Measurements from ENCODE around the gene LDLRAD3.

The LDLRAD3 gene

GRCh38 chr11:36165621-36166397 lies 221.9 kb downstream of the LDLRAD3 start:
- no peaks in the 10 kb centered on the region for H3K9me3 ChIP-seq (ENCODE audit: control extremely low read depth in 1 of 5, control insufficient read depth in 4 of 5, insufficient read depth in 2 of 5, low read depth in 1 of 5, low read length in 4 of 5)
- CTCF ChIA-PET, result interaction anchor here (1.2 kb wide), 1 partner anchor 10 kb away, joined by 4 read pairs; no protein-coding TSS in a partner anchor

GRCh38 chr11:36167073-36167472 lies 223.2 kb downstream of the LDLRAD3 start:
- H3K4me1 ChIP-seq (ENCODE audit: control extremely low read depth in 1 of 4, control insufficient read depth in 4 of 4, insufficient read depth in 4 of 4, low read length in 3 of 4), result no peaks in the 10 kb centered on the region
- ChIA-PET CTCF (interaction anchor here (1.2 kb wide), 1 partner anchor 12 kb away, joined by 4 read pairs; no protein-coding TSS in a partner anchor), POLR2A (no interaction called here)
- peaks cover 0 to 7% (median 0%) of the 10 kb centered on the region in 5 experiments for H3K9me3 ChIP-seq (ENCODE audit: control extremely low read depth in 1 of 5, control insufficient read depth in 4 of 5, insufficient read depth in 2 of 5, low read depth in 1 of 5, low read length in 4 of 5)
- no peak for DNase-seq
- no peak overlapping the region for H3K27ac ChIP-seq (ENCODE audit: insufficient read depth in 1 of 2, low read depth in 1 of 2, low read length in 2 of 2, poor library complexity in 1 of 2, severe bottlenecking in 2 of 2)
- 98% methylated on average over 4 of the region's 4 CpGs for WGBS (ENCODE audit: insufficient coverage)
- H3K36me3 ChIP-seq (ENCODE audit: control insufficient read depth in 4 of 4, insufficient read depth in 4 of 4, low read length in 3 of 4), result no peaks in the 10 kb centered on the region
- no peak overlapping the region for H3K4me3 ChIP-seq (ENCODE audit: control insufficient read depth in 1 of 7, extremely low read depth in 1 of 7, insufficient read depth in 4 of 7, low read depth in 2 of 7, low read length in 6 of 7)
- peaks cover 0 to 24% (median 0%) of the 10 kb centered on the region in 5 experiments for H3K27me3 ChIP-seq (replicated peaks in 2 of 5; ENCODE audit: control insufficient read depth in 4 of 5, insufficient read depth in 5 of 5, low read length in 4 of 5)

More at GRCh38 chr11:36165621-36166397, 221.9 kb downstream of the LDLRAD3 start:
- WGBS (ENCODE audit: insufficient coverage), result 90% methylated on average over 1 of the region's 3 CpGs
- Histone ChIP-seq H3K4me1 (ENCODE audit: control extremely low read depth in 1 of 4, control insufficient read depth in 4 of 4, insufficient read depth in 4 of 4, low read length in 3 of 4) (no peaks in the 10 kb centered on the region), H3K36me3 (ENCODE audit: control insufficient read depth in 4 of 4, insufficient read depth in 4 of 4, low read length in 3 of 4) (no peaks in the 10 kb centered on the region), H3K4me3 (ENCODE audit: control insufficient read depth in 1 of 7, extremely low read depth in 1 of 7, insufficient read depth in 4 of 7, low read depth in 2 of 7, low read length in 6 of 7) (no peak overlapping the region), H3K27ac (ENCODE audit: insufficient read depth in 1 of 2, low read depth in 1 of 2, low read length in 2 of 2, poor library complexity in 1 of 2, severe bottlenecking in 2 of 2) (no peak overlapping the region), H3K27me3 (replicated peaks in 2 of 5; ENCODE audit: control insufficient read depth in 4 of 5, insufficient read depth in 5 of 5, low read length in 4 of 5) (peaks cover 0 to 24% (median 3%) of the 10 kb centered on the region in 5 experiments)
- no peak for DNase-seq
- POLR2A ChIA-PET, result no interaction called here

- WGBS (ENCODE audit: insufficient coverage), result 97% methylated on average over 5 of the region's 6 CpGs
- H3K9me3 ChIP-seq (ENCODE audit: control extremely low read depth in 1 of 5, control insufficient read depth in 4 of 5, insufficient read depth in 2 of 5, low read depth in 1 of 5, low read length in 4 of 5), result peaks cover 0 to 9% (median 0%) of the 10 kb centered on the region in 5 experiments
- ChIA-PET POLR2A (no interaction called here), CTCF (interaction anchor here (0.9 to 1.6 kb wide), 2 partner anchors 9 to 10 kb away, joined by 3 to 4 read pairs; no protein-coding TSS in a partner anchor)
- no peak overlapping the region for H3K27ac ChIP-seq (ENCODE audit: insufficient read depth in 1 of 2, low read depth in 1 of 2, low read length in 2 of 2, poor library complexity in 1 of 2, severe bottlenecking in 2 of 2)
- H3K27me3 ChIP-seq (replicated peaks in 2 of 5; ENCODE audit: control insufficient read depth in 4 of 5, insufficient read depth in 5 of 5, low read length in 4 of 5), result peaks cover 0 to 18% (median 0%) of the 10 kb centered on the region in 5 experiments
- H3K4me3 ChIP-seq (ENCODE audit: control insufficient read depth in 1 of 7, extremely low read depth in 1 of 7, insufficient read depth in 4 of 7, low read depth in 2 of 7, low read length in 6 of 7), result no peak overlapping the region
- H3K36me3 ChIP-seq (ENCODE audit: control insufficient read depth in 4 of 4, insufficient read depth in 4 of 4, low read length in 3 of 4), result no peaks in the 10 kb centered on the region
- no peak for DNase-seq
- H3K4me1 ChIP-seq (ENCODE audit: control extremely low read depth in 1 of 4, control insufficient read depth in 4 of 4, insufficient read depth in 4 of 4, low read length in 3 of 4), result no peaks in the 10 kb centered on the region
Measured at GRCh38 chr11:36167729-36168128, 223.9 kb downstream of the LDLRAD3 start.

- Histone ChIP-seq H3K27ac (ENCODE audit: insufficient read depth in 1 of 2, low read depth in 1 of 2, low read length in 2 of 2, poor library complexity in 1 of 2, severe bottlenecking in 2 of 2) (no peak overlapping the region), H3K36me3 (ENCODE audit: control insufficient read depth in 4 of 4, insufficient read depth in 4 of 4, low read length in 3 of 4) (no peaks in the 10 kb centered on the region), H3K4me1 (ENCODE audit: control extremely low read depth in 1 of 4, control insufficient read depth in 4 of 4, insufficient read depth in 4 of 4, low read length in 3 of 4) (peaks cover 4 to 19% (median 16%) of the 10 kb centered on the region in 4 experiments), H3K27me3 (replicated peaks in 2 of 5; ENCODE audit: control insufficient read depth in 4 of 5, insufficient read depth in 5 of 5, low read length in 4 of 5) (peaks cover 0 to 56% (median 15%) of the 10 kb centered on the region in 5 experiments), H3K9me3 (ENCODE audit: control extremely low read depth in 1 of 5, control insufficient read depth in 4 of 5, insufficient read depth in 2 of 5, low read depth in 1 of 5, low read length in 4 of 5) (peaks cover 0 to 8% (median 0%) of the 10 kb centered on the region in 5 experiments), H3K4me3 (ENCODE audit: control insufficient read depth in 1 of 7, extremely low read depth in 1 of 7, insufficient read depth in 4 of 7, low read depth in 2 of 7, low read length in 6 of 7) (no peak overlapping the region)
- DNase-seq, result peak; percentile 40 to 84 (median 81)
- CTCF ChIA-PET, result interaction anchor here (0.6 to 1.8 kb wide), 6 partner anchors 9 to 240 kb away, joined by 3 to 4 read pairs (median 3); no protein-coding TSS in a partner anchor
- POLR2A ChIA-PET, result no interaction called here
- WGBS (ENCODE audit: insufficient coverage), result 0% methylated on average over 2 of the region's 2 CpGs
Measured at GRCh38 chr11:36177836-36178235, 234.0 kb downstream of the LDLRAD3 start.

GRCh38 chr11:36186340-36187175 lies 242.7 kb downstream of the LDLRAD3 start:
- H3K4me3 ChIP-seq (ENCODE audit: control insufficient read depth in 1 of 7, extremely low read depth in 1 of 7, insufficient read depth in 4 of 7, low read depth in 2 of 7, low read length in 6 of 7), result no peak overlapping the region
- no peaks in the 10 kb centered on the region for H3K36me3 ChIP-seq (ENCODE audit: control insufficient read depth in 4 of 4, insufficient read depth in 4 of 4, low read length in 3 of 4)
- CTCF ChIA-PET, result interaction anchor here (1.7 to 1.9 kb wide), 2 partner anchors 9 to 35 kb away, joined by 3 to 5 read pairs; no protein-coding TSS in a partner anchor

GRCh38 chr11:36187622-36188021 lies 243.8 kb downstream of the LDLRAD3 start:
- peaks cover 0 to 28% (median 9%) of the 10 kb centered on the region in 5 experiments for H3K27me3 ChIP-seq (replicated peaks in 2 of 5; ENCODE audit: control insufficient read depth in 4 of 5, insufficient read depth in 5 of 5, low read length in 4 of 5)
- no peaks in the 10 kb centered on the region for H3K4me1 ChIP-seq (ENCODE audit: control extremely low read depth in 1 of 4, control insufficient read depth in 4 of 4, insufficient read depth in 4 of 4, low read length in 3 of 4)
- no peak overlapping the region for H3K4me3 ChIP-seq (ENCODE audit: control insufficient read depth in 1 of 7, extremely low read depth in 1 of 7, insufficient read depth in 4 of 7, low read depth in 2 of 7, low read length in 6 of 7)
- no peak for DNase-seq
- no peaks in the 10 kb centered on the region for H3K36me3 ChIP-seq (ENCODE audit: control insufficient read depth in 4 of 4, insufficient read depth in 4 of 4, low read length in 3 of 4)
- POLR2A ChIA-PET, result no interaction called here
- WGBS (ENCODE audit: insufficient coverage), result 100% methylated on average over 2 of the region's 3 CpGs
- H3K9me3 ChIP-seq (ENCODE audit: control extremely low read depth in 1 of 5, control insufficient read depth in 4 of 5, insufficient read depth in 2 of 5, low read depth in 1 of 5, low read length in 4 of 5), result peaks cover 0 to 2% (median 0%) of the 10 kb centered on the region in 5 experiments
- no peak overlapping the region for H3K27ac ChIP-seq (ENCODE audit: insufficient read depth in 1 of 2, low read depth in 1 of 2, low read length in 2 of 2, poor library complexity in 1 of 2, severe bottlenecking in 2 of 2)
- CTCF ChIA-PET, result interaction anchor here (1.7 kb wide), 1 partner anchor 10 kb away, joined by 3 read pairs; no protein-coding TSS in a partner anchor

More at GRCh38 chr11:36186340-36187175, 242.7 kb downstream of the LDLRAD3 start:
- WGBS (ENCODE audit: insufficient coverage), result 100% methylated on average over 2 of the region's 6 CpGs
- H3K9me3 ChIP-seq (ENCODE audit: control extremely low read depth in 1 of 5, control insufficient read depth in 4 of 5, insufficient read depth in 2 of 5, low read depth in 1 of 5, low read length in 4 of 5), result peaks cover 0 to 2% (median 0%) of the 10 kb centered on the region in 5 experiments
- H3K27me3 ChIP-seq (replicated peaks in 2 of 5; ENCODE audit: control insufficient read depth in 4 of 5, insufficient read depth in 5 of 5, low read length in 4 of 5), result peaks cover 0 to 36% (median 15%) of the 10 kb centered on the region in 5 experiments
- DNase-seq, result no peak
- POLR2A ChIA-PET, result no interaction called here
- H3K4me1 ChIP-seq (ENCODE audit: control extremely low read depth in 1 of 4, control insufficient read depth in 4 of 4, insufficient read depth in 4 of 4, low read length in 3 of 4), result no peaks in the 10 kb centered on the region
- H3K27ac ChIP-seq (ENCODE audit: insufficient read depth in 1 of 2, low read depth in 1 of 2, low read length in 2 of 2, poor library complexity in 1 of 2, severe bottlenecking in 2 of 2), result no peak overlapping the region

Measured in common myeloid progenitor, CD34-positive (primary cell).